BLaER1 (cell line): ENCODE results near the gene DHX29.

Experiments
- H3K27ac ChIP-seq: shearing (Covaris generic); formaldehyde crosslinking; 2 replicates; pipeline ENCODE4 v1.8.1; 2022
- H3K27me3 ChIP-seq: shearing (Covaris generic); formaldehyde crosslinking; 2 replicates; pipeline ENCODE4 v1.8.1; 2022
- H3K36me3 ChIP-seq: shearing (Covaris generic); formaldehyde crosslinking; 2 replicates; pipeline ENCODE4 v1.8.1; 2022
- H3K4me1 ChIP-seq: shearing (Covaris generic); formaldehyde crosslinking; 2 replicates; pipeline ENCODE4 v1.8.1; 2022
- H3K4me2 ChIP-seq: shearing (Covaris generic); formaldehyde crosslinking; 2 replicates; pipeline ENCODE4 v1.8.1; 2022
- H3K4me3 ChIP-seq: shearing (Covaris generic); formaldehyde crosslinking; 2 replicates; pipeline ENCODE4 v1.8.1; 2022
- H3K9ac ChIP-seq: shearing (Covaris generic); formaldehyde crosslinking; 2 replicates; pipeline ENCODE4 v1.8.1; 2022
- H3K9me3 ChIP-seq: shearing (Covaris generic); formaldehyde crosslinking; 2 replicates; pipeline ENCODE4 v1.8.1; 2022
- H4K20me1 ChIP-seq: shearing (Covaris generic); formaldehyde crosslinking; 2 replicates; pipeline ENCODE4 v1.8.1; 2022
- Cebpa-rat ChIP-seq: shearing (Covaris generic); IDR thresholded peaks from 2 replicates; pipeline ENCODE4 v1.8.1; 2022

Gene DHX29, protein sequence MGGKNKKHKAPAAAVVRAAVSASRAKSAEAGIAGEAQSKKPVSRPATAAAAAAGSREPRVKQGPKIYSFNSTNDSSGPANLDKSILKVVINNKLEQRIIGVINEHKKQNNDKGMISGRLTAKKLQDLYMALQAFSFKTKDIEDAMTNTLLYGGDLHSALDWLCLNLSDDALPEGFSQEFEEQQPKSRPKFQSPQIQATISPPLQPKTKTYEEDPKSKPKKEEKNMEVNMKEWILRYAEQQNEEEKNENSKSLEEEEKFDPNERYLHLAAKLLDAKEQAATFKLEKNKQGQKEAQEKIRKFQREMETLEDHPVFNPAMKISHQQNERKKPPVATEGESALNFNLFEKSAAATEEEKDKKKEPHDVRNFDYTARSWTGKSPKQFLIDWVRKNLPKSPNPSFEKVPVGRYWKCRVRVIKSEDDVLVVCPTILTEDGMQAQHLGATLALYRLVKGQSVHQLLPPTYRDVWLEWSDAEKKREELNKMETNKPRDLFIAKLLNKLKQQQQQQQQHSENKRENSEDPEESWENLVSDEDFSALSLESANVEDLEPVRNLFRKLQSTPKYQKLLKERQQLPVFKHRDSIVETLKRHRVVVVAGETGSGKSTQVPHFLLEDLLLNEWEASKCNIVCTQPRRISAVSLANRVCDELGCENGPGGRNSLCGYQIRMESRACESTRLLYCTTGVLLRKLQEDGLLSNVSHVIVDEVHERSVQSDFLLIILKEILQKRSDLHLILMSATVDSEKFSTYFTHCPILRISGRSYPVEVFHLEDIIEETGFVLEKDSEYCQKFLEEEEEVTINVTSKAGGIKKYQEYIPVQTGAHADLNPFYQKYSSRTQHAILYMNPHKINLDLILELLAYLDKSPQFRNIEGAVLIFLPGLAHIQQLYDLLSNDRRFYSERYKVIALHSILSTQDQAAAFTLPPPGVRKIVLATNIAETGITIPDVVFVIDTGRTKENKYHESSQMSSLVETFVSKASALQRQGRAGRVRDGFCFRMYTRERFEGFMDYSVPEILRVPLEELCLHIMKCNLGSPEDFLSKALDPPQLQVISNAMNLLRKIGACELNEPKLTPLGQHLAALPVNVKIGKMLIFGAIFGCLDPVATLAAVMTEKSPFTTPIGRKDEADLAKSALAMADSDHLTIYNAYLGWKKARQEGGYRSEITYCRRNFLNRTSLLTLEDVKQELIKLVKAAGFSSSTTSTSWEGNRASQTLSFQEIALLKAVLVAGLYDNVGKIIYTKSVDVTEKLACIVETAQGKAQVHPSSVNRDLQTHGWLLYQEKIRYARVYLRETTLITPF (N-terminal part only)

DNA sequence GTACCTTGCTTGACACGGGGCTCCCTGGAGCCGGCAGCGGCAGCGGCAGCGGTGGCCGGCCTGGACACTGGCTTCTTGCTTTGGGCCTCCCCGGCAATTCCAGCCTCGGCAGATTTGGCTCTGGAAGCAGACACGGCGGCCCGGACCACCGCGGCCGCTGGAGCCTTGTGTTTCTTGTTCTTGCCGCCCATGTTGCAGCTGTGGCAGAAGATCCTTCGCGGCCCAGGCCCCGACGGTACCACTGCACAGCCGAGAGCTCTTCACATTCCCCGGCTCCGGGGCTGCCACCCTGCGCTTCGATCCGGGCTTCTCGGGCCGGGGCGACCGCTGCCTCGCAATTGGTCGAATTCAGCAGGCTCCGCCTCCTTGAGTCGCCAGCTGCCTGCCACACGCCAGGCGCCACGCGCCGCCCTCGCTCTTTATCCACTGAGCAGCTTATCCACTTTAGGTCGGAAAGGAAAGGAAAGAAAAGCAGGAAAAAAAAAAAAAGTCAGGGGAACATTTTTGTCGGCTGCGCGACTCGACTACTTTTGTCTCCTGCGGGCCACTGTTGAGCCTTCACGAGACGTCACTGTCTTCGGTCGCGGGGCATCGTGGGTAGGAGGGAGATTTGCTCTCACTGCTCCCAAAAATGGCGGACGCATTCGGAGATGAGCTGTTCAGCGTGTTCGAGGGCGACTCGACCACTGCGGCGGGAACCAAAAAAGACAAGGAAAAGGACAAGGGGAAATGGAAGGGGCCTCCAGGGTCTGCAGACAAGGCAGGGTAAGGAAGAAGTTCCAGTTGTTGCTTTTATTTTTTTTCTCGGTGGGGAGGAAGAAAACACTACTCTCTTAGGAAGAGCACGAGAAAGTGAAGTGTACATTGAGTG lies at the start of gene DHX29, which contains the start of gene MTREX:
TSS of gene DHX29 (minus strand) at position 312 of the 871 bp plus-strand sequence. CDS start at position 191, 121 bp downstream.
TSS of gene MTREX (plus strand) at position 607 of the 871 bp plus-strand sequence. CDS start at position 632, 25 bp downstream.
- Histone ChIP-seq H3K9me3 (no peaks in the 10 kb centered on the region), H3K27ac (peak within 1 kb of the TSS; percentile 88), H3K4me2 (peak within 1 kb of the TSS; percentile 86), H4K20me1 (peaks cover 83% of the 10 kb centered on the region), H3K4me1 (peaks cover 56% of the 10 kb centered on the region), H3K27me3 (no peaks in the 10 kb centered on the region), H3K4me3 (peak within 1 kb of the TSS; percentile 86), H3K9ac (peak within 1 kb of the TSS; percentile 96), H3K36me3 (peaks cover 19% of the 10 kb centered on the region; the same call in 1 of the 2 replicates)
- TF ChIP-seq Cebpa-rat = no peak

DNA sequence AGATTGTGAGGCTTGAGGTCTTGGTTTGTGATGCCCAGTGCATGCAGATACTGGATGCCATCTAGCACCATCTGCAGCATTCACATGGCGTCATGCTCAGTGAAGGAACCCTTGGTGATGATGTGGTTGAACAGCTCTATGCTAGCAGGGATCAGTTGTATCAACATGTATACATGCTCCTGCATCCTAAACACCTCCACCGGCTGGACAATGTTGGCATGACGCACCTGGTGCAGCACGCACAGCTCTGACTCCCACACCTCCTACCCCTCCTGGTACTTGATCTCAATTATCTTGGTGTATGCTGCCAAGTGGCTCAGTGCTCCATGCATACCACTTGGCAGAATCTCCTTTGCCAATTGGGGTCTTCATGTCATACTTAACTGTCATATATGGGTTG lies 49.4 kb upstream of the DHX29 start:
- H3K4me2 ChIP-seq = no peak overlapping the region
- peaks cover 85% of the 10 kb centered on the region for H3K36me3 ChIP-seq
- H3K27me3 ChIP-seq = no peaks in the 10 kb centered on the region
- peaks cover 24% of the 10 kb centered on the region; the same call in 1 of the 2 replicates for H4K20me1 ChIP-seq
- H3K9me3 ChIP-seq = no peaks in the 10 kb centered on the region
- no peaks in the 10 kb centered on the region for H3K4me1 ChIP-seq
- no peak overlapping the region for H3K4me3 ChIP-seq
- no peak overlapping the region for H3K27ac ChIP-seq
- TF ChIP-seq Cebpa-rat = no peak
- no peak overlapping the region for H3K9ac ChIP-seq

DNA sequence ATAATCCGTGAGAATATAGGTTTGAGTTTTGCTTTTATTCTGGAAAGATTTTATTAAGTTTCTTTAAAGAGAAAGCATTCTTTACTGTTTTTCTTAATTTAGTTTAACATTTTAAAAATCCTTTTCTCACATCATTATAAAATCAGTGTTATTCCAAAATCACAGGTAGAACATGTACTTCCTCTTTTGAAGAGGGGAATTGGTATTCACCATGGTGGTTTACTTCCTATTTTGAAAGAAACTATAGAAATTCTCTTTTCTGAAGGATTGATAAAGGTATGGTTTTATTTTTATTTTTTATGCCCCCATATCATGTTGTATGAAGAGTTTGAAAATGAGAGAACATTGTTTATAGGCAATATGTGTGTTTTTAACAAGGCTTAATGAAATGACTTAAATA lies 43.3 kb upstream of the DHX29 start:
- Histone ChIP-seq H3K4me2 (no peak overlapping the region), H3K4me3 (no peak overlapping the region), H3K36me3 (peaks cover 88% of the 10 kb centered on the region), H3K27me3 (no peaks in the 10 kb centered on the region), H4K20me1 (0 out of 2 replicates have a peak, but pooled peaks cover 8% of the 10 kb centered on the region), H3K27ac (no peak overlapping the region), H3K9ac (no peak overlapping the region), H3K4me1 (no peaks in the 10 kb centered on the region), H3K9me3 (peaks cover 2% of the 10 kb centered on the region)
- TF ChIP-seq Cebpa-rat = no peak

DNA sequence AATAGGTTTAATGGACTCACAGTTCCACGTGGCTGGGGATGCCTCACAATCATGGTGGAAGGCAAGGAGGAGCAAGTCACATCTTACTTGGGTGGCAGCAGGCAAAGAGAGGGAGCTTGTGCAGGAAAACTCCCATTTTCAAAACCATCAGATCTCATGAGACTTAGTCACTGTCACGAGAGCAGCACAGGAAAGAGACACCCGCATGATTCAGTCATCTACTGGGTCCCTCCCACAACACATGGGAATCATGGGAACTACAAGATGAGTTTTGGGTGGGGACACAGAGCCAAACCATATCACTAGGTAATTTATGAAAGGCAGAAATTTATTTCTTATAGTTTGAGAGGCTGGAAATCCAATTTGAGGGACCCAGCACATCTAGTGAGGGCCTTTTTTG lies 40.3 kb upstream of the DHX29 start:
- no peak overlapping the region for H3K4me3 ChIP-seq
- H3K4me2 ChIP-seq = no peak overlapping the region
- H3K4me1 ChIP-seq = no peaks in the 10 kb centered on the region
- no peaks in the 10 kb centered on the region for H3K27me3 ChIP-seq
- no peak overlapping the region for H3K27ac ChIP-seq
- H3K36me3 ChIP-seq = peaks cover 80% of the 10 kb centered on the region
- peaks cover 13% of the 10 kb centered on the region; the same call in 1 of the 2 replicates for H4K20me1 ChIP-seq
- peaks cover 6% of the 10 kb centered on the region for H3K9me3 ChIP-seq
- H3K9ac ChIP-seq = no peak overlapping the region
- no peak for TF ChIP-seq Cebpa-rat

DNA sequence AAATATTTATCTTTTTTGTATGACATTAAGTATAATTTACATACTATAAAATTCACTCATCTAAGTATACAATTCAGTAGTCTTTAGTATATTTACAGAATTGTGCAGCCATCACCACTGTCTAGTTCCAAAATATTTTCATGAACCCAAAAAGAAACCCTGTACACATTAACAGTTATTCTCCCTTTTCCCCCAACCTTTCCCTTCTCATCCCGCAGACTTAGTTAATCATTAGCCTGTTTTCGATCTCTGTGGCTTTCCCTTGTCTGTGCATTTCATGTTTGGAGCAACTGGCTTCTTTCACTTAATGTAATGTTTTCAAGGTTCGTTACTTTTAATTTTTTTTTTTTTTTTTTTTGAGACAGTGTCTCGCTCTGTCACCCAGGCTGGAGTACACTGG lies 37.8 kb upstream of the DHX29 start:
- H3K4me3 ChIP-seq = no peak overlapping the region

DNA sequence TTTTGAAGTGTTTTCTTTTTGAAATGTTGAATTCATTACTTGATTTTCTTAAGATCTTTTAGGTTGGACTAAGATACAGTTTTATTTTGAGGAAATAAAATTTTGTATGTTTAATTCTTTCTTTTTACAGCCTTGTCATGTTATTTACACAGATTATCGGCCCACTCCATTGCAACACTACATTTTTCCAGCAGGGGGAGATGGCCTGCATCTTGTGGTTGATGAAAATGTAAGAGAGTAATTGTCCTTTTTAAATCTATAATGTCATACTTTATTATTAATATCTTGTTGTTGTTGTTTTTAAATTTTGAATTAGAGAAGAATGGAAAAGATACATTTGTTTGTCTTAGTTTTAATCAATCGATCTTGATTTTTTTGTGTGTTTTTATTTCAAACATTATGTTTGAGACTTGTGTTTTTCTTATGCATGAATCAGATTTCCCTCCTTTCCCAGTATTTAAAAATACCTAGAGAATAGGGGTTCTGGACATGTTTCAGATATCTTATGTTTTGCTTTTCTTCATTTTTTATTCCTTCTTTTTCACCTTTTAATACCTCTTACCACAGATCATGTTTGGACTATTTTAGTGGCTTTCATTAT lies 37.0 kb upstream of the DHX29 start:
- no peak overlapping the region for H3K4me2 ChIP-seq
- H3K36me3 ChIP-seq = peaks cover 79% of the 10 kb centered on the region
- H3K9ac ChIP-seq = no peak overlapping the region
- H3K27me3 ChIP-seq = no peaks in the 10 kb centered on the region
- TF ChIP-seq Cebpa-rat = no peak
- H3K4me3 ChIP-seq = no peak overlapping the region
- no peaks in the 10 kb centered on the region for H3K4me1 ChIP-seq
- peaks cover 6% of the 10 kb centered on the region for H3K9me3 ChIP-seq
- H4K20me1 ChIP-seq = peaks cover 18% of the 10 kb centered on the region; the same call in 1 of the 2 replicates
- H3K27ac ChIP-seq = no peak overlapping the region

More for the DNA sequence above, 37.8 kb upstream of the DHX29 start:
- Histone ChIP-seq H3K36me3 (peaks cover 87% of the 10 kb centered on the region), H3K27ac (no peak overlapping the region), H3K4me2 (no peak overlapping the region), H3K4me1 (no peaks in the 10 kb centered on the region), H3K9me3 (peaks cover 6% of the 10 kb centered on the region), H4K20me1 (peaks cover 13% of the 10 kb centered on the region; the same call in 1 of the 2 replicates), H3K27me3 (no peaks in the 10 kb centered on the region), H3K9ac (no peak overlapping the region)
- no peak for TF ChIP-seq Cebpa-rat

DNA sequence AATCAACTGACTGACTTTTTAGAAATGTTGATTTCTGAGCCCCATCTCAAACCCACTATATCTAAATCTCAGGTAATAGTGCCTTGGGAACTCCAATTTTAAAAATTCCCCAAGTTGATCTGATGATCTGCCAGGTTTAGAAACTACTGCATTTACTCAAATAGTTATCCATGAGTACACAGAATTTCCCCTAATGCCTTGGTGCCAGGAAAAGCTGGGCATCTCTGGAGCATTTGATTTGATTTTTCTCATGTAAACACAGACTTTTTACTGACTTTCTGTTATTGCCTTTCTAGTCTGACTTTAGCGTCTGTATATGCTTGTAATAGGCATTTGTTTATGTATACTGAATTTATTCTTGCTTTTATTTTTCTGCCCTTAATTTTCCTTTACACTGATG lies 36.1 kb upstream of the DHX29 start:
- Histone ChIP-seq H3K4me3 (no peak overlapping the region), H3K4me2 (no peak overlapping the region), H3K36me3 (peaks cover 75% of the 10 kb centered on the region), H3K4me1 (no peaks in the 10 kb centered on the region), H3K9me3 (peaks cover 6% of the 10 kb centered on the region), H3K27ac (no peak overlapping the region), H4K20me1 (peaks cover 27% of the 10 kb centered on the region; the same call in 1 of the 2 replicates), H3K27me3 (no peaks in the 10 kb centered on the region), H3K9ac (no peak overlapping the region)
- TF ChIP-seq Cebpa-rat = no peak

DNA sequence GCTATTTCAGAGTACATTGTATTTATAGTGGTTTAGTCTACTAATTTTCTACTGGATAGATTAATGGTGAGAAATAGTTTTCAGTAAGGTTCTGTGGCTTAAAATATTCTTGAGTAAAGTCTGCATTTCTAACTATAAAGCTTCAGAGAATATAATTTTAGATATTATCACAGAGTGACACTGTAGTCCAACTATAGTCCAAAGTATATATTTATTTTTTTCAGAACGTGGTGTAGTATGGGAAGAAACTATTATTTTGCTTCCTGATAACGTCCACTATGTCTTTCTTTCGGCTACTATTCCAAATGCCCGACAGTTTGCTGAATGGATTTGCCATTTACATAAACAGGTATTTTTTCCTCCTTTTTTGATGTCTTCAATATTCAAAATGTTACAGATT lies 35.6 kb upstream of the DHX29 start:
- Histone ChIP-seq H4K20me1 (peaks cover 32% of the 10 kb centered on the region), H3K9ac (no peak overlapping the region), H3K36me3 (peaks cover 71% of the 10 kb centered on the region), H3K9me3 (peaks cover 6% of the 10 kb centered on the region), H3K4me1 (no peaks in the 10 kb centered on the region), H3K4me2 (no peak overlapping the region), H3K27me3 (no peaks in the 10 kb centered on the region), H3K4me3 (no peak overlapping the region), H3K27ac (no peak overlapping the region)
- TF ChIP-seq Cebpa-rat = no peak
